OCI-M1 (cell line): ENCODE measurements around the gene DNAJB6.

ENCODE experiments used
- DNase-seq: peaks from one replicate; lab custom pipeline; 2025; lab: John Stamatoyannopoulos, UW

DNAJB6 gene

GRCh38 chr7:157336383-157337315 is at the start of gene DNAJB6:
TSS of gene DNAJB6 (plus strand) at chr7:157337004. CDS start at chr7:157358573, 21,569 bp downstream.
- DNase-seq, result peak; percentile 90

GRCh38 chr7:157291404-157292080 is 45.3 kb upstream of the DNAJB6 start:
- no peak for DNase-seq

GRCh38 chr7:157292258-157292657 is 44.5 kb upstream of the DNAJB6 start:
- no peak for DNase-seq

DNA sequence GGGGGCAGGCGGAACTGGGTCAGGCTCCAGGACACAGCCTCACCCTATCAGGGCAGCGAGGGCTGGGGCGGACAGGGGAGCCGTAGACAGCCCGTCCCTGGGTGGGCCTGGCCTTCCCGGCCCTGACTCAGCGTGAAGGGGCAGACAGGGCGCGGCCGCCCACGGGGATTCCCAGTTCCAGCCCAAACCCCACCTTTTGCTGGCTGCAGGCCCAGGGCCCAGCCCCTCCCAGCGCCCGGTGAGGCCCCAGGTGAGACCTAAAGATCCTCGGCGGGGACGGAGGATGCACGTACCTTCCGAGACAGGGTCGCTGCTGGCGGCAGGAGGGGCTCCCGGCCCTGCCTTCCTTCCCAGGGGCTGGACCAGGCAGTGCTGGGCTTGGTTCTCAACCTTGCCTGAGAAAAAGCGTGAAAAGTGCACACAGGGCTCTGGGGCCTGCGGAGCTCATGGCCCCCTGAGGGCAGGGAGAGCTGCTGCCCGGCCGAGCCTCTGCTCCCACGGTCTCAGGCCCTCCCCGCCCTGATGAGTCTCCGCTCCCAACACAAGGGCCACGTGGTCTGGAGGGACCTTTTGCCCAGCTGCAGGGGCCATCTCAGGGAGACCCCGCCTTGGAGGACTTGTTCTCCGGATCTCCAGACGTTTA is 43.9 kb upstream of the DNAJB6 start:
- DNase-seq, result no peak

DNA sequence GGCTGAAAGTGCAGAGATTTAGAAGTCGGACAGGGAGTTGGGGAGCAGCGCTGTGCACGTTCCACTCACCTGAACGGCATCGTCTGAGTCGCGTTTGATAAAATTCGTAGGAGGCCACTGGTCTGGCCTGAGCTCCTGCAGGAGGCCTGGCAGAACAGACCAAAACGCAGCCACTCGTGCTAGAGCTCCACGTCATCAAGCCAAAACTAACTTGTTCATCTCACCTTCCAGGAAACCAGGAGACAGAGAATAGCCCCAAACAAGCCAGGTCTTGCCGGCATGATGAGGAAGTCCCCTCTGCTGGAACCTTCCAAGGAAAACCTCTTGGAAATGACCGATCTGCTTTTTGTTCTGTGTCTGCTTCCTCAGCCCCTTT is 43.4 kb upstream of the DNAJB6 start:
- DNase-seq, result no peak

GRCh38 chr7:157294773-157295172 is 42.0 kb upstream of the DNAJB6 start:
- no peak for DNase-seq

DNA sequence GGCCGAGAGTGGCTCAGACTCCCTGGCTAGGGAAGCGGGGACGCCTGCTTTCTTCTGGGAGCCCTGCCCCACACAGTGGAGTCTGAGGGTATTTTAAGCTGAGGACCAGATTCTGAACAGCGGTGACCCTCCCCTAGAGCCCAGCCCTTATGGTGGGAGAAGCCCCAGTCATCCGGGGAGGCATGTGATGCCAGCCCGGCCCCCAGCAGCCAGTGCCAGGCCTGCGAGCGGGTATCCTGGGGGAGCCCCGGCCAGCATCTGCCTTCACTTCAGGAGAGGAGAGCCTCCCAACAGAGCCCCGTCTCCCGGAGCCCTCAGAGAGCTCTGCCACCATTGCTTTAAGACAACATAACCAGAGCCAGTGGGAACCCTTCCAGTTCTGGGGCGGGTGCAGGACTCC is 41.5 kb upstream of the DNAJB6 start:
- no peak for DNase-seq

DNA sequence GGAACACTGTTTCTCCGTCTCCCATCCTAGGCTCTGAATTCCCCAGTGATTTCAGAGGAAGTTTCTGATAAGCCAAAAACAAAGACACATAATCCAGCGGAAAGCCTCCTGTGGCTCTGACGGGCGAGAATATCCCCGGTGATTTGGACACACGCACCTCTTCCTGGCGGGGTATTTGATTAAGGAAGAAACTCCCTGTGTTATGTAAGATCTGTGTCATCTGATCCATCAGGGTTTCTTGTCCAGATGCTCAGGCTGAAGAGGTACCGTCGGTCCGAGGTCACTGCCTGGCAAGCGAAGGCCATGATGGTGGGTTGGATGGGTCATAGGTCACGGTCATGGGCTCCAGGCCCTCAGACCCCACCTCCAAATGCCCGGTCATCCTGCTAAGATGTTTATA is 39.6 kb upstream of the DNAJB6 start:
- no peak for DNase-seq

DNA sequence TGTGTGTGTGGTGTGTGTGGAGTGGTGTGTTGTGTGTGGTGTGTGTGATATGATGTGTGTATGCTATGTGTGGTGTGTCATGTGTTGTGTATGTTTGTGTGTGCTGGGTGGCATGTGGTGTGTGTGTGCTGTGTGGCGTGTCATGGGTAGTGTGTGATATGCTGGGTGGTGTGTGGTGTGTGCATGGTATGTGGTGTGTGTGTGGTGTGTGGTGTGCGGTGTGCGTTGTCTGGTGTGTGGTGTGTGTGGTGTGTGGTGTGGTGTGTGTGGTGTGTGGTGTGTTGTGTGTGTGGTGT is 37.5 kb upstream of the DNAJB6 start:
- DNase-seq, result no peak

DNA sequence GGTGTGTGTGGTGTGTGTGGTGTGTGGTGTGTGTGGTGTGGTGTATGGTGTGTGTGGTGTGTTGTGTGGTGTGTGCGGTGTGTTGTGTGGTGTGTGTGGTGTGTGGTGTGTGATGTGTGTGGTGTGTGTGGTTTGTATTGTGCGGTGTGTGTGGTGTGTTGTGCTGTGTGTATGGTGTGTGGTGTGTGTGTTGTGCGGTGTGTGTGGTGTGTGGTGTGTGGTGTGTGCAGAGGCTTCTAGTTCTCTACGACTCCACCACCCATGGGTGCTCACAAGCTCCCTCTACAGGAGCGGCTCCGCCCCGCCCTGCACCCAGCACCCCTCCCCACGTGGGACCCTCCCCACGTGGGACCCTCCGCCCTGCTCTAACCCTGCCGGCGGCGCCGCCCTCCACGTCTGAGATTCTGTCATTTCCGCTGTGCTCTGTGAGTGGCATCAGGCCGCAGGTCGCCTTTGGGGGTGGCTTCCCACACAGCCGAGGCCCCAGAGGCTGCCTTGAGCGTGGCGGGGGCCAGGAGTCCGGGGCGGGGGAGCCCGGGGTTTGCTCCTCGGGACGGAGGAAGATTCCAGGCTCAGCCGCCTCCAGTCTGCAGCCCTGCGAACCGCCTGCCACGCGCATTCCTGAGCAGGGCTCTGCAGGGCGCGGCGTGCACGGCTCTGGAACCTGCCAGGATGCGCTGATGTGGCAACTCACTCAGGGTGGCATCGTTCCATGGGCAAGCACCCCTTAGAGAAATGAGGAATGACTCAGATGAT is 37.0 kb upstream of the DNAJB6 start:
- DNase-seq, result no peak

DNA sequence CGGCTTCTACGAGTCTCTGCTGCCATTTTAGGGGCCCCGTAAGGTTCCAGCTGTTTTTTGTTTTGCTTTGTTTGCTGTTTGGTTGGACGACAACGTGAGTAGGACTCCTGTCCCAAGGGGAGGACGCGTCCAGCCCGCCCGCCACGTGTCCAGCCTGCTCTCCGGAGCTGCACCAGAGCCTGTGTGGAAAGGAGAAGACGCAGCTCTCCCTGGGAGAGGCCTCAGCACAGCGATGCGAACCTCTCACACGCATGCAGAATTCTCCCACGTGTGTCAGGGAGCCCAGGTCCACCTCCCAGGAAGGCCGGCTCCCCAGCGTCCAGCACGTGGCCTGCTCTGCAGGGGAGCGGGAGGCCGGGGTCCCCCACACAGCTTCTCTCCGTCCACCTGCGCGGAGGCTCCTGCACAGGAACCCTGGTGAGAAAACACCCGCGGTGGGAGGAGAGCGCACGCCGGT is 36.4 kb upstream of the DNAJB6 start:
- no peak for DNase-seq

GRCh38 chr7:157301610-157302120 is 35.1 kb upstream of the DNAJB6 start:
- no peak for DNase-seq

DNA sequence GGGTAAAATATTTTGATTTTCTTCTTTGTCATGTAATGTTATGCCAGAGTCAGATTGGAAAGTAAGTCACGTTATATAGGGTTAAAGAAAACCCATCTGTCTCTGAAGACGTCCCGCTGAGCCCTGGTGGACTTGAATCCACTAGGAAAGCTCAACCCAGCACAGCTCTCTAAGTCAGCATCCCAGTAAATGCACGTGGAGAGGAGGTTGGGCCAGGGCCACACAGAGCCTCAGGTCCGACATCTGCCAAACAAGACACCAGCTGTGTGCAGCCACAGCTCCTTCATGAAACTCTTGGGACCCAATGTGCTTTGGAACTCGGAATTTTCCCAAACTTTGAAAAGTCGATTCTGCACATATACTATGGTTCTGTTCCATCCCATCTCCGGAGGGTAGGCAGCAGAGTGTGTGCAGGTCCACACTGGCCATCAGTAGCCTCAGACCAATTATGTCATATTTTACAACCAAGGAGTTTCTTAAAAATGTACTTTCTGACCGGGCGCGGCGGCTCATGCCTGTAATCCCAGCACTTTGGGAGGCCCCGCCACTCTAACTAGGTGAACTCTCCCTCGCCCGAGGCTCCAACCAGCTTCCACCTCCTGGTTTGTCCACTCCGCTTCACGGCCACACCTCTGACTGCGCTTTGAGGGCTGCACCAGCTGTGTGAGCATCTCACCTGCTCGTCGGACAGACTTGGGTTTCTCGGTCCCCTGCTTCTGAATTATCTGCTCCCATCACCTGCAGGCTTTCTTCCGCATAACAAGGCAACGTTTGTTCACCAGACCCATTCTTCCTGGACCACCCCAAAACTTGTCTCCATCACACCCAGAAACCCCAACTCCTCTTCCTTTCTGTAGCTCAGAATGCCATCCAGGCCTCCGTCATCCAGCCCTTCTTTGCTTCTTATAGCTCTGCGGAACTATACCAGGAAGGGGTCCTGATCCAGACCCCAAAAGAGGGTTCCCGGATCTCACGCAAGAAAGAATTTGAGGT is 29.7 kb upstream of the DNAJB6 start:
- DNase-seq, result no peak

- DNase-seq, result no peak
Measured at GRCh38 chr7:157309988-157310668, 26.7 kb upstream of the DNAJB6 start.

DNA sequence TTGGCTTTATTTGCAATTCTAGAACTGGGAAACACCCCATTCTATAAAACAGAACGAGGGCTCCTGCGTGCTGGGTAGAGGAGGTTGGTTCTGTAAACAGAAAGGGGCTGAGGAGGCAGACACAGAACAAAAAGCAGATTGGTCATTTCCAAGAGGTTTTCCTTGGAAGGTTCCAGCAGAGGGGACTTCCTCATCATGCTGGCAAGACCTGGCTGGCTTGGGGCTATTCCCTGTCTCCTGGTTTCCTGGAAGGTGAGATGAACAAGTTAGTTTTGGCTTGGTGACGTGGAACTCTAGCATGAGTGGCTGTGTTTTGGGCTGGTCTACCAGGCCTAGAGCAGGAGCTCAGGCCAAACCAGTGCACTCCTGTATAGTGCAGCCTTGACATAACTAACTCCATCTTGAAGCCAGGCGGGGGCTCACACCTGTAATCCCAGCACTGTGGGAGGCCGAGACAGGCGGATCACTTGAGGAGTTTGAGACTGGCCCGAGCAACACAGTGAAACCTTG is 26.1 kb upstream of the DNAJB6 start:
- no peak for DNase-seq

- DNase-seq, result no peak
Measured at GRCh38 chr7:157312941-157313340, 23.9 kb upstream of the DNAJB6 start.

DNA sequence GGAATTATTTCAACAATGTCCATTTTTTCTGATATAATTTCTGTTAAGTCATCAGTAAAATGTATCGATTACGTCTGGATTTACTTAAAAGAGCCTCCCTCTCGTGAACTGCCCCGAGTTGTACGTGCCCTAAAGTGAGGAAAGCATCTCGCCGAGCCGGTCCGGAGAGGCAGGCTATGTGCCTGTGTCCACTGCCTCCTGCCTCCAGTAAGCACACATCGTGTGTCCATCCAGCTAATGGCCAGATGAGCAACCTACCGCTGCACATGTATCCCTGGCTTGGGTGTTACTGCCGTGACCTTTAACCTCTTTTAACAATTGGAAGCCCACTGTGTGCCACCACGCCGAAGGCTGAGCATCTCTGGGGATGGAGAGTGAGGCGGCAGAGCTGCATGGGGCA is 23.2 kb upstream of the DNAJB6 start:
- DNase-seq, result no peak

DNA sequence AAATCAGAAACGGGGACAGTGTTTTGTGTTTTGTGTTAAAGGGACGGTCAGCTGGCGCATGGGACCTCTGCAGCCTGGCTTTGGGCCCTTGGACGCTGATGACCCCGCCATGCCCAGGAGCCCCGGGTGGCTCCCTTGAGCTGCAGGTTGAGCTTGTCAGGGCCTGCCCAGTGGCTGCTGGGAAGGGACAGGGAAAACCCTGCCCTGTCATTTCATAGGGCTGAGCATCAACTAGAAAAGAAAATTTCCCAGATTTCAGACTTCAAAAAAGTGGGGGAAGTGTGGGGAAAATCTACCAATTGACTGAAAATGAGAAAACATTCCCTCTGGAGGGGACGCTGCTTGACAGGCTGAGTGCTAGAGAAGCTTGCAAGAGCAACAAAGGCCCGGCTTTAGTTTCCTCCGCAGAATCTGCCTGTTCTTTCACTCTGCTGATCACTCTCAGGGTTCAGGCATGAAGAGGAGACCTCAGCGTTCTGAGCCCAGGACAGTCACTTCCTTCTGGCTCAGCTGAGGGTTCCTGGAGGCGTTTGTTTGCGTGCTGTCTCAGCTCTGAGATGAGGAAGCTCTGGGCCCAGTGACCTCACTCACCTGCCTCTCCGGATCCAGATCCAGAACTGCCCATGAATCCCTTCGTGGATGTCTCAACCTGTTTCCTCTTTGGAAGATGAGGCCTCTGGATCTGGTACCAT is 18.6 kb upstream of the DNAJB6 start:
- DNase-seq, result no peak

DNA sequence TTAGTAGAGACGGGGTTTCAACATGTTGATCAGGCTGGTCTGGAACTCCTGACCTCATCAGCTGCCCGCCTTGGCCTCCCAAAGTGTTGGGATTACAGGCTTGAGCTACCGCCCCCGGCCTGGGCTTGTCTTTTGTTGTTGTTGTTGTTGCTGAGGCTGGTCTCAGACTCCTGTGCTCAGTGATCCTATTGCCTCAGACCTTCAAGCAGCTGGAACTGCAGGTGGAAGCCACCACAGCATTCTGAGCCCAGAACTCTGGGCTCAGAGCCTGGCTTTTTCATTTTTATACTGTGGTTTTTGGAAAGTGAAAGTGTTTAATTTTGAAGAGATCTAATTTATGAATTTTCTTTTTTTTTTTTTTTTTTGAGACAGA is 16.2 kb upstream of the DNAJB6 start:
- DNase-seq, result no peak
